Neuronal stem cell (in vitro differentiated cells): Measurements from ENCODE around the gene LHX1.

Experiments
- DNase-seq: peaks from one replicate; pipeline ENCODE4 v3.0.0-alpha.2; 2013; ENCODE audit warnings: low spot score
- H2AFZ ChIP-seq: one replicate; pipeline ENCODE4 v1.6.1; 2013; ENCODE audit warnings: mild to moderate bottlenecking, low read length, inconsistent platforms
- H2AK5ac ChIP-seq: 2 replicates; pipeline ENCODE4 v1.6.1; 2013; ENCODE audit warnings: low read depth, mild to moderate bottlenecking, inconsistent platforms, low read length, moderate library complexity, mixed read lengths
- H2BK120ac ChIP-seq: 2 replicates; pipeline ENCODE4 v1.6.1; 2013; ENCODE audit warnings: low read depth, mild to moderate bottlenecking, inconsistent platforms, low read length, moderate library complexity, mixed read lengths
- H2BK12ac ChIP-seq: one replicate; pipeline ENCODE4 v1.6.1; 2013; ENCODE audit warnings: low read length, inconsistent platforms
- H2BK15ac ChIP-seq: 2 replicates; pipeline ENCODE4 v1.6.1; 2013; ENCODE audit warnings: mild to moderate bottlenecking, low read length, inconsistent platforms, mixed read lengths
- H2BK5ac ChIP-seq: one replicate; pipeline ENCODE4 v1.6.1; 2013; ENCODE audit warnings: inconsistent platforms, mild to moderate bottlenecking, low read length, moderate library complexity
- H3K14ac ChIP-seq: one replicate; pipeline ENCODE4 v1.6.1; 2013; ENCODE audit warnings: low read length, inconsistent platforms
- H3K18ac ChIP-seq: 2 replicates; pipeline ENCODE4 v1.6.1; 2013; ENCODE audit warnings: low read length, inconsistent platforms
- H3K23ac ChIP-seq: 2 replicates; pipeline ENCODE4 v1.6.1; 2013; ENCODE audit warnings: low read depth, mild to moderate bottlenecking, mixed read lengths, low read length, inconsistent platforms; ENCODE audit not compliant: poor library complexity
- H3K27ac ChIP-seq: replicated peaks from 3 replicates; pipeline ENCODE4 v1.5.1; 2013; ENCODE audit warnings: low read length, inconsistent platforms
- H3K27me3 ChIP-seq, 3 experiments: 2 replicates each; pipeline ENCODE4 v1.6.1; 2013; ENCODE audit warnings: low read length in 3 of 3, mild to moderate bottlenecking in 2 of 3, inconsistent platforms in 1 of 3, low read depth in 1 of 3, mixed read lengths in 1 of 3, moderate library complexity in 1 of 3; ENCODE audit not compliant: control insufficient read depth in 3 of 3, insufficient read depth in 3 of 3
- H3K36me3 ChIP-seq, 2 donors: replicated peaks in 1 of 2; 2 replicates each; pipeline ENCODE4 v1.6.1; 2013; ENCODE audit warnings: low read length in 2 of 2; ENCODE audit not compliant: control insufficient read depth in 2 of 2, insufficient read depth in 2 of 2
- H3K4ac ChIP-seq: 2 replicates; pipeline ENCODE4 v1.6.1; 2013; ENCODE audit warnings: inconsistent platforms, mild to moderate bottlenecking, low read length, moderate library complexity
- H3K4me1 ChIP-seq, 2 donors: 1 replicate in 1 of 2; 2 replicates in 1 of 2; pipeline ENCODE4 v1.6.1; 2013; ENCODE audit warnings: low read length in 2 of 2, low read depth in 1 of 2; ENCODE audit not compliant: control insufficient read depth in 2 of 2, insufficient read depth in 1 of 2
- H3K4me2 ChIP-seq: one replicate; pipeline ENCODE4 v1.6.1; 2013; ENCODE audit warnings: mild to moderate bottlenecking, low read length, inconsistent platforms; ENCODE audit not compliant: insufficient read depth, poor library complexity, severe bottlenecking
- H3K4me3 ChIP-seq, 2 donors: 2 replicates each; pipeline ENCODE4 v1.5.1; 2013; ENCODE audit warnings: low read length in 2 of 2, mild to moderate bottlenecking in 2 of 2, inconsistent platforms in 1 of 2, moderate library complexity in 1 of 2
- H3K79me1 ChIP-seq: one replicate; pipeline ENCODE4 v1.6.1; 2013; ENCODE audit warnings: low read depth, mild to moderate bottlenecking, inconsistent platforms, low read length, moderate library complexity
- H3K9ac ChIP-seq: one replicate; pipeline ENCODE4 v1.6.1; 2013; ENCODE audit warnings: mild to moderate bottlenecking, low read depth, low read length, inconsistent platforms; ENCODE audit not compliant: poor library complexity
- H3K9me3 ChIP-seq, 2 donors: replicated peaks in 1 of 2; 2 replicates each; pipeline versions ENCODE3 to v1.6.1; 2013; ENCODE audit warnings: low read length in 2 of 2, mild to moderate bottlenecking in 2 of 2, inconsistent platforms in 1 of 2, low read depth in 1 of 2, mixed read lengths in 1 of 2, moderate library complexity in 1 of 2; ENCODE audit not compliant: control insufficient read depth in 2 of 2, insufficient read depth in 1 of 2
- H4K8ac ChIP-seq: one replicate; pipeline ENCODE4 v1.6.1; 2013; ENCODE audit warnings: low read depth, mild to moderate bottlenecking, inconsistent platforms, low read length, moderate library complexity
- H4K91ac ChIP-seq: one replicate; pipeline ENCODE4 v1.6.1; 2013; ENCODE audit warnings: low read length, low read depth, mild to moderate bottlenecking, inconsistent platforms; ENCODE audit not compliant: poor library complexity
- WGBS, 2 donors: extraction: QIAGEN DNeasy Blood & Tissue Kit; methylation state at CpG; one replicate each; pipeline ENCODE4 v1.1.7; 2013; ENCODE audit warnings: missing lambda C conversion rate in 2 of 2, mixed read lengths in 1 of 2; ENCODE audit not compliant: insufficient read length in 2 of 2, insufficient replicate concordance in 1 of 2; ENCODE audit errors: extremely low coverage in 2 of 2; 5-methylcytosine and 5-hydroxymethylcytosine counted together

The LHX1 gene

GRCh38 chr17:36919407-36919968, 17.8 kb upstream of the LHX1 start:
- no CpG with 5 or more reads among the region's 7 CpGs for WGBS, 2 donors
- peaks cover 0 to 61% (median 0%) of the 10 kb centered on the region in 3 experiments for H3K27me3 ChIP-seq
- H3K18ac ChIP-seq: no peak overlapping the region
- H3K36me3 ChIP-seq: no peaks in the 10 kb centered on the region
- peaks cover 0 to 2% of the 10 kb centered on the region in 2 donors for H3K9me3 ChIP-seq
- H3K79me1 ChIP-seq: no peaks in the 10 kb centered on the region
- no peak overlapping the region for H3K4me2 ChIP-seq
- no peak overlapping the region for H2AK5ac ChIP-seq
- no peak overlapping the region for H2BK15ac ChIP-seq
- no peak overlapping the region for H3K27ac ChIP-seq
- no peak overlapping the region for H2AFZ ChIP-seq
- H2BK120ac ChIP-seq: no peak overlapping the region
- no peak overlapping the region for H2BK12ac ChIP-seq
- H3K9ac ChIP-seq: no peak overlapping the region
- no peak overlapping the region for H3K23ac ChIP-seq
- peak overlapping the region; percentile 90 for H2BK5ac ChIP-seq
- no peak overlapping the region for H3K4ac ChIP-seq
- H3K4me3 ChIP-seq: no peak overlapping the region
- no peak overlapping the region for H3K14ac ChIP-seq
- no peak for DNase-seq
- no peak overlapping the region for H4K91ac ChIP-seq
- H4K8ac ChIP-seq: no peak overlapping the region
- H3K4me1 ChIP-seq: peaks cover 11 to 35% of the 10 kb centered on the region in 2 donors

GRCh38 chr17:36920032-36921005, 17.0 kb upstream of the LHX1 start:
- no peak overlapping the region for H3K4ac ChIP-seq
- H2BK12ac ChIP-seq: peak overlapping the region; percentile 91
- peak overlapping the region; percentile 95 for H4K91ac ChIP-seq
- H3K4me3 ChIP-seq: no peak overlapping the region
- peak overlapping the region; percentile 90 for H2BK5ac ChIP-seq
- H3K23ac ChIP-seq: no peak overlapping the region
- H3K36me3 ChIP-seq: no peaks in the 10 kb centered on the region
- peak overlapping the region; percentile 40 for H2AFZ ChIP-seq
- no peak for DNase-seq
- WGBS, 2 donors: no CpG with 5 or more reads among the region's 18 CpGs
- H3K9me3 ChIP-seq: peaks cover 0 to 2% of the 10 kb centered on the region in 2 donors
- H2BK15ac ChIP-seq: peak overlapping the region; percentile 50
- peaks cover 0 to 67% (median 0%) of the 10 kb centered on the region in 3 experiments for H3K27me3 ChIP-seq
- H3K14ac ChIP-seq: peak overlapping the region; percentile 59
- no peaks in the 10 kb centered on the region for H3K79me1 ChIP-seq
- H3K9ac ChIP-seq: no peak overlapping the region
- H3K18ac ChIP-seq: peak overlapping the region; percentile 92
- H3K4me2 ChIP-seq: peak overlapping the region; percentile 43
- H2AK5ac ChIP-seq: peak overlapping the region; percentile 10
- H3K27ac ChIP-seq: peak overlapping the region; percentile 91
- peak overlapping the region; percentile 12 for H2BK120ac ChIP-seq
- H4K8ac ChIP-seq: no peak overlapping the region
- H3K4me1 ChIP-seq: peaks cover 11 to 35% of the 10 kb centered on the region in 2 donors

GRCh38 chr17:36921095-36921851, 16.0 kb upstream of the LHX1 start:
- H3K4ac ChIP-seq: no peak overlapping the region
- H3K27ac ChIP-seq: peak overlapping the region; percentile 91
- no peaks in the 10 kb centered on the region for H3K79me1 ChIP-seq
- no peak overlapping the region for H3K23ac ChIP-seq
- H3K36me3 ChIP-seq: no peaks in the 10 kb centered on the region
- peaks cover 0 to 2% of the 10 kb centered on the region in 2 donors for H3K9me3 ChIP-seq
- no peak overlapping the region for H4K91ac ChIP-seq
- peak overlapping the region; percentile 88 for H3K18ac ChIP-seq
- peaks cover 11 to 35% of the 10 kb centered on the region in 2 donors for H3K4me1 ChIP-seq
- no peak overlapping the region for H3K9ac ChIP-seq
- no peak overlapping the region for H4K8ac ChIP-seq
- H2BK12ac ChIP-seq: no peak overlapping the region
- DNase-seq: no peak
- peak overlapping the region; percentile 10 for H2BK15ac ChIP-seq
- H3K14ac ChIP-seq: no peak overlapping the region
- peak overlapping the region; percentile 40 for H2AFZ ChIP-seq
- no peak overlapping the region for H2BK120ac ChIP-seq
- peaks cover 0 to 73% (median 0%) of the 10 kb centered on the region in 3 experiments for H3K27me3 ChIP-seq
- H2AK5ac ChIP-seq: peak overlapping the region; percentile 2
- H2BK5ac ChIP-seq: peak overlapping the region; percentile 45
- no CpG with 5 or more reads among the region's 7 CpGs for WGBS, 2 donors
- peak overlapping the region; percentile 43 for H3K4me2 ChIP-seq
- no peak overlapping the region for H3K4me3 ChIP-seq
